GM12878 (cell line): ENCODE results near the gene S100A10. TPM values are rescaled to one million over a fixed set of nuclear protein-coding genes. Genes with fewer than 3 reads are reported as not detected.

ENCODE experiments used
- ATAC-seq: fragments of 200-7000 bp; cut with Tn5 transposase; 3 replicates; pipeline ENCODE4 v1.9.1; 2020; ENCODE audit warnings: mild to moderate bottlenecking, moderate library complexity
- BruUV-seq: library from RNA; stranded (reverse); fragments of 400-500 nt; replicated peaks from 2 replicates; lab custom pipeline; 2021; lab: Mats Ljungman, UMichigan
- CTCF ChIA-PET: fragments of 300-600 bp; sonication (Branson Sonifier 250); formaldehyde crosslinking; extraction: SDS; loops from one replicate; lab custom pipeline; 2021; ENCODE audit warnings: inconsistent platforms; lab: Yijun Ruan, JAX
- POLR2A ChIA-PET: fragments of 350-600 bp; formaldehyde crosslinking; extraction: SDS; loops from one replicate; lab custom pipeline; 2021; ENCODE audit warnings: inconsistent platforms; lab: Charles Lee
- RAD21 ChIA-PET: fragments of 300-600 bp; sonication (Branson Sonifier 250); formaldehyde crosslinking; loops from one replicate; lab custom pipeline; 2023; ENCODE audit warnings: antibody characterized with exemption; ENCODE audit not compliant: unreplicated experiment; lab: Charles Lee
- SMC1A ChIA-PET: fragments of 300-600 bp; sonication (Branson Sonifier 250); formaldehyde crosslinking; loops from one replicate; lab custom pipeline; 2023; ENCODE audit not compliant: unreplicated experiment, uncharacterized antibody; lab: Charles Lee
- DNase-seq: peaks from one replicate; pipeline ENCODE4 v3.0.0-alpha.2; 2011; ENCODE audit warnings: low read depth, low spot score
- FAIRE-seq: peaks from 3 replicates; lab custom pipeline; 2011; peaks lifted over from hg19 to GRCh38; lab: Jason Lieb, UNC
- H2AFZ ChIP-seq: 2 replicates; pipeline ENCODE4 v1.6.0; 2011; ENCODE audit warnings: low read depth, low read length, control low read depth; ENCODE audit not compliant: control insufficient read depth
- H3K27ac ChIP-seq: 2 replicates; pipeline ENCODE4 v1.5.1; 2011; ENCODE audit warnings: control low read depth; ENCODE audit not compliant: control insufficient read depth, insufficient read depth
- H3K27me3 ChIP-seq, 2 experiments: replicated peaks in 1 of 2; 2 replicates each; pipeline versions ENCODE4 v1.6.0 to v1.6.1; 2011; ENCODE audit warnings: low read length in 1 of 2; ENCODE audit not compliant: control insufficient read depth in 2 of 2, insufficient read depth in 2 of 2
- H3K36me3 ChIP-seq, 2 experiments: 2 replicates each; pipeline ENCODE4 v1.5.1; 2011; ENCODE audit warnings: low read length in 1 of 2; ENCODE audit not compliant: control insufficient read depth in 2 of 2, insufficient read depth in 2 of 2
- H3K4me1 ChIP-seq: 2 replicates; pipeline ENCODE4 v1.6.1; 2011; ENCODE audit warnings: mild to moderate bottlenecking, low read length, moderate library complexity, mixed read lengths; ENCODE audit not compliant: control insufficient read depth, insufficient read depth
- H3K4me2 ChIP-seq: 2 replicates; pipeline ENCODE4 v1.6.0; 2011; ENCODE audit warnings: control low read depth; ENCODE audit not compliant: control insufficient read depth, insufficient read depth
- H3K4me3 ChIP-seq: fragments of 200-600 bp; sonication (generic); 2 replicates; pipeline ENCODE4 v1.5.1; 2016
- H3K79me2 ChIP-seq: 2 replicates; pipeline ENCODE4 v1.6.0; 2011; ENCODE audit warnings: low read length; ENCODE audit not compliant: control insufficient read depth, insufficient read depth
- H3K9ac ChIP-seq: 2 replicates; pipeline ENCODE4 v1.8.0; 2011; ENCODE audit warnings: low read length, control low read depth, mixed read lengths; ENCODE audit not compliant: control insufficient read depth, insufficient read depth
- H3K9me3 ChIP-seq: replicated peaks from 3 replicates; pipeline ENCODE4 v1.5.1; 2011; ENCODE audit warnings: mild to moderate bottlenecking, low read length; ENCODE audit not compliant: control insufficient read depth, insufficient read depth
- H4K20me1 ChIP-seq: 2 replicates; pipeline ENCODE4 v1.6.0; 2011; ENCODE audit not compliant: control insufficient read depth, insufficient read depth
- BCL3 ChIP-seq: IDR thresholded peaks from 2 replicates; pipeline ENCODE4 v1.6.1; 2011; ENCODE audit warnings: borderline replicate concordance, low read depth, mild to moderate bottlenecking, moderate library complexity, low read length; ENCODE audit not compliant: insufficient read depth, poor library complexity, severe bottlenecking
- CBX5 ChIP-seq: sonication (generic); IDR thresholded peaks from 2 replicates; pipeline ENCODE4 v1.6.1; 2016; ENCODE audit warnings: low read depth, moderate library complexity, mild to moderate bottlenecking, inconsistent platforms
- CUX1 ChIP-seq: IDR thresholded peaks from 2 replicates; pipeline ENCODE4 v1.6.1; 2012; ENCODE audit warnings: improper control_type of control experiment, low read depth, low read length; ENCODE audit not compliant: insufficient replicate concordance
- NFXL1 ChIP-seq: fragments of 450-650 bp; IDR thresholded peaks from 2 replicates; pipeline ENCODE4 v1.6.1; 2017; ENCODE audit warnings: antibody characterized with exemption, mild to moderate bottlenecking, borderline replicate concordance
- PKNOX1 ChIP-seq: fragments of 450-650 bp; IDR thresholded peaks from 2 replicates; pipeline ENCODE4 v1.6.1; 2016; ENCODE audit warnings: mild to moderate bottlenecking
- PML ChIP-seq: IDR thresholded peaks from 2 replicates; pipeline ENCODE4 v1.6.1; 2012; ENCODE audit warnings: low read length, inconsistent platforms
- POLR2A ChIP-seq: IDR thresholded peaks from 2 replicates; pipeline ENCODE4 v1.6.1; 2011; ENCODE audit warnings: low read depth, mild to moderate bottlenecking, low read length
- RB1 ChIP-seq: fragments of 450-650 bp; formaldehyde crosslinking; IDR thresholded peaks from 2 replicates; pipeline ENCODE4 v1.6.1; 2017; ENCODE audit warnings: mild to moderate bottlenecking, borderline replicate concordance
- WGBS: methylation state at CpG from one replicate; pipeline ENCODE4 v1.1.6; 2016; ENCODE audit warnings: low lambda C conversion rate; ENCODE audit not compliant: insufficient replicate concordance, insufficient coverage; ENCODE audit errors: missing lambda C conversion rate; 5-methylcytosine and 5-hydroxymethylcytosine counted together
- in situ Hi-C: fragments of 300-500 bp; cut with MboI; formaldehyde crosslinking; loops from 9 replicates; pipeline ENCODE4 v1.14.3; 2018; ENCODE audit warnings: mixed read lengths
- intact Hi-C: fragments of 100-400 bp; cut with micrococcal nuclease; formaldehyde crosslinking; loops from one replicate; pipeline ENCODE4 v1.14.2; 2022; ENCODE audit not compliant: unreplicated experiment
- polyA plus RNA-seq, 11 experiments: library from polyadenylated mRNA; depleted of rRNA in 4 of 11; unstranded in 6 of 11; stranded (reverse) in 5 of 11; fragments of >200 nt; fragmentation: Nextera tagmentation in 4 of 11; fragmentation: Illumina TruSeq in 1 of 11; extraction: Ambion mirVana in 4 of 11; extraction: Trizol in 1 of 11; gene quantifications; 1 replicate in 1 of 11; 2 replicates in 10 of 11; pipeline versions ENCODE4 v1.2.1 to v1.2.3, GENCODE V29; 2011 to 2016; ENCODE audit warnings: inconsistent platforms in 2 of 11, missing spikeins in 2 of 11, low read depth in 1 of 11
- total RNA-seq, 4 experiments: library from RNA; depleted of rRNA in 3 of 4; stranded (reverse); fragments of >200 nt in 3 of 4; fragmentation: Illumina TruSeq in 1 of 4; extraction: Trizol in 1 of 4; gene quantifications; 2 replicates each; pipeline versions ENCODE4 v1.2.1 to v1.2.3, GENCODE V29; 2013 to 2021

Gene S100A10
- total and polyA plus RNA-seq, 10 of the 15 experiments (the other 5 are each of a cell fraction or from before 2014, with no cell fraction given): 0.18 to 2.8 (median 0.61) TPM; not detected in 2

GRCh38 chr1:151939779-151940178 is 53.9 kb downstream of the S100A10 start (continued):
- TF ChIP-seq CBX5: no peak
- TF ChIP-seq RB1: no peak
- no peak for TF ChIP-seq POLR2A
- TF ChIP-seq CUX1: no peak
- TF ChIP-seq NFXL1: no peak
- TF ChIP-seq PML: no peak

- DNase-seq: no peak
- FAIRE-seq: no peak
- RAD21 ChIA-PET: interaction anchor here (0.5 to 1.5 kb wide), 2 partner anchors 62 to 637 kb away, joined by 3 read pairs; no protein-coding TSS in a partner anchor
- Histone ChIP-seq H3K4me2 (no peak overlapping the region), H3K36me3 (no peaks in the 10 kb centered on the region), H3K4me1 (no peaks in the 10 kb centered on the region), H3K4me3 (no peak overlapping the region), H4K20me1 (no peaks in the 10 kb centered on the region), H3K9me3 (no peaks in the 10 kb centered on the region), H3K27me3 (peaks cover 0 to 1% of the 10 kb centered on the region in 2 experiments; a peak in 2 of 4 replicates), H3K27ac (no peak overlapping the region), H3K79me2 (no peaks in the 10 kb centered on the region), H3K9ac (no peak overlapping the region), H2AFZ (no peak overlapping the region)
- TF ChIP-seq PKNOX1 (no peak), BCL3 (no peak)
- CTCF ChIA-PET: interaction anchor here (0.8 to 2.6 kb wide), 5 partner anchors 29 to 66 kb away, joined by 3 to 9 read pairs (median 4); no protein-coding TSS in a partner anchor
- SMC1A ChIA-PET: interaction anchor here (0.8 to 1.6 kb wide), 4 partner anchors 42 to 78 kb away, joined by 3 to 4 read pairs (median 4); no protein-coding TSS in a partner anchor
- WGBS: 48% methylated on average over 3 of the region's 3 CpGs
- in situ Hi-C loops (no loop called here), intact Hi-C loops (no loop called here)
- BruUV-seq: no TSS peak
- no peak for ATAC-seq
- POLR2A ChIA-PET: no interaction called here
These were observed 54.5 kb downstream of the S100A10 start for GRCh38 chr1:151939141-151939540.
